Stimulated activated CD8-positive, alpha-beta memory T cell treated with anti-CD3 and anti-CD28 coated beads, Interleukin-15, amount 100 ng/mL, for 48 hours (primary cell): ENCODE measurements around the gene LSP1.
"Not testable (repeated sequence)": the region's sequence is repeated elsewhere in the genome, so short reads cannot be mapped to it uniquely, and the experiment has no call there.

ENCODE experiments used
- DNase-seq, 2 donors: peaks; one replicate each; pipeline ENCODE4 v3.0.0-alpha.2; 2020; ENCODE audit warnings: low read depth in 2 of 2

Gene LSP1

GRCh38 chr11:1938343-1939005 is 85.6 kb downstream of the LSP1 start:
- DNase-seq, result no peak

GRCh38 chr11:1939006-1939625 is 86.2 kb downstream of the LSP1 start:
- no peak for DNase-seq

GRCh38 chr11:1939788-1940187 is 86.9 kb downstream of the LSP1 start:
- not testable (repeated sequence) for DNase-seq
